SW 1271 (cell line): ENCODE measurements around the gene CCNC.
"Not testable (repeated sequence)": the region's sequence is repeated elsewhere in the genome, so short reads cannot be mapped to it uniquely, and the experiment has no call there.

Experiments
- DNase-seq, 2 experiments: peaks; one replicate each; lab custom pipeline; 2025; lab: John Stamatoyannopoulos, UW

Gene CCNC

DNA sequence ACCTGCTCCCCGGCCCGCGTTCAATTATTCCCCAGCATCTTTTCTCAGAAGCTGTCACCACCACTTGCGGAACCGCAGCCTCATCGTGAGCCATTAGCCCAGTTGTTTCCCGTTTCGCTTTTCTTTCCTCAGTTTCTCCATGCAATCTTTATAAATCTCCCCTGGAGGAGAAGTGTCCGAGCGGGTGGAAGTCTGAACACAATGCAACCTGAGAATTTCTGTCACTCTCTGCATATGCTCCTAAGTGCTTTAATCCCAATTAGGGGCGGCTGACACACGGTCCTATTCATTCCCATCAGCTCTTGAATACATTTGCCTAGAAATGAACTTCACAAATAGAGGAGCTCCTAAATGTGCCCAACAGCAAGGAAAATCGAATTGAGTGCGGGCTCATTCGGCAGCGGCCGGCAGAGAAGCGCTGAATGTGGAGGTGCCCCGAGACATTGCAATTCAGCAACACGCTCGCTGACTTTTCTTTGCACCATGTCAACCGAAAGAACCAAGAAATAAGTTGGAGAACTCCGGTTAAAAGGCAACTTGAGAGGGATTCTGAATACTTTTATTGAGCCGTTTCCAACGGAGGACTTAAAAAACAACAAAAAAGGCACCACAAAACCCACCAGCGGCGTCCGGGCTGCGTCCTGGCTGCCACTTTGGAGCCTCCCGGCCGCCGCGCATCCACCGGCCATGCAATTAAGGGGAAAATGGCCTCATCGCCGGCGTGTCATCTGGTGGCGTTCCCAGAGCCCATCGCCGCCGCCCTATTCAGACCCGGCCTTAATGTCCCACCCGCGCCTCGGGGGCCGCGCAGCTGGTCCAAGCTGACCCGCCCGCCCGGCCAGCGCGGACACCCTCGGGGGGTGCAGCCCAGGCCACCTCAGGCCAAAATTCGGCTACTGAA is 34.3 kb upstream of the CCNC start:
- DNase-seq: no peak

DNA sequence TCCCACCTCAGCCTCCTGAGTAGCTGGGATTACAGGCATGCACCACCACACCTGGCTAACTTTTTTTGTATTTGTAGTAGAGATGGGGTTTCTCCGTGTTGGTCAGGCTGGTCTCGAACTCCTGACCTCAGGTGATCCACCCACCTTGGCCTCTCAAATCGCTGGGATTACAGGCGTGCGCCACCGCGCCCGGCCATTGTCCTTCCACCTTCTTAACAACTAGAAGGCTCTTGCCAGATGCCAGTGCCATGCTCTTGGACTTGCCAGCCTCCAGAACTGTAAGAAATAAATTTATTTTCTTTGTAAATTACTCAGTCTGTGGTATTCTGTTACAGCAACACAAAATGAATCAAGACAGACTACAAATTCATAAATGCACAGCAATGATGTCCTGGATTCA is 26.2 kb upstream of the CCNC start:
- not testable (repeated sequence) for DNase-seq

DNA sequence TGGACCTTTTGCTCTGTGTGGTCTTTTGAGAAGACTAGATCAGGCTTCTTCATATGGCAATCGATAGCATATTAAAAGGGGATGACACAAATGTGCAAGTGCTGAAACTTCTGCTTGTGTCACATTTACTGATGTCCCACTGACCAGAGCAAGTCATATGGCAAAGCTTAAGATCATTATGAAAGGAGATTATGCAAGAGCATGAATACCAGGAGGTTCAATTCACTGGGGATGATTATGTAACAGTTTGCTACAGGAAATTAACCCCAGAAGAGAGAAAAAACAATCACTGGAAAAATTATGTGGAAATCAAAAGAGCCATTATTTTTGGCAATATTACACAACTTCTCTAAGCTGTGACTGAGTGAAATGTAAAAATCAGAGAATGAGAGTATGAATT is 24.4 kb upstream of the CCNC start:
- DNase-seq: no peak

DNA sequence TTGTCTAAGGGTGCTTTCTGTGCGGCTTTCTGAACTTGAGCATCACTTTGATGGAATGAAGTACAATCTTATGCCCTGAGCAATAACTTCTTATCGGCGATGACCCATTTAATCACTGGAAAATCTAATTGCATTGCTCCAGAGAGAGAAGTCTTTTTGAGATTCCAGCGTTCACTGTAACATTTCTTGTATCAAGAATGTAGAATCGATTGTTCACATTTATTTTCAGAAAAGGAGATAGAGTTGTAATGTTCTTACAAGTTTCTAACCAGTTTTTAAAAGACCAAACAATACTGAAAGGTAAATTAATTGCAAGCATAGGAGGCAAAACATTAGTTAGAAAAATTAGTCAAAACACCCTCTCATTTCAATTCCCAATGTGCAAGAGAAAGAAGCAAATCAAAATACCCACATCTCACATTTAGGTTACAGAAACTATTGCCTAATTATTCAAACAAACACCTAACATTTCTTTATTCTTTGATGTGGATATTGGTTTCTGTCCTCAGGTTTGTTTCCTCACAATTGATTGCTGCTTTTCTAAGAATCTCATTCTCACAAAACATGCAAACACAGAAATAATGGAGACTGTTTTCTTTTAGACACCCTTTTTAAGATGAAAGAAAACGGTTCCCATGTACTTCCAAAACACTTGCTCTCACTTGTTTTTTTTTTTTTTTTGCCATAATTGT is 23.4 kb upstream of the CCNC start:
- DNase-seq: no peak

DNA sequence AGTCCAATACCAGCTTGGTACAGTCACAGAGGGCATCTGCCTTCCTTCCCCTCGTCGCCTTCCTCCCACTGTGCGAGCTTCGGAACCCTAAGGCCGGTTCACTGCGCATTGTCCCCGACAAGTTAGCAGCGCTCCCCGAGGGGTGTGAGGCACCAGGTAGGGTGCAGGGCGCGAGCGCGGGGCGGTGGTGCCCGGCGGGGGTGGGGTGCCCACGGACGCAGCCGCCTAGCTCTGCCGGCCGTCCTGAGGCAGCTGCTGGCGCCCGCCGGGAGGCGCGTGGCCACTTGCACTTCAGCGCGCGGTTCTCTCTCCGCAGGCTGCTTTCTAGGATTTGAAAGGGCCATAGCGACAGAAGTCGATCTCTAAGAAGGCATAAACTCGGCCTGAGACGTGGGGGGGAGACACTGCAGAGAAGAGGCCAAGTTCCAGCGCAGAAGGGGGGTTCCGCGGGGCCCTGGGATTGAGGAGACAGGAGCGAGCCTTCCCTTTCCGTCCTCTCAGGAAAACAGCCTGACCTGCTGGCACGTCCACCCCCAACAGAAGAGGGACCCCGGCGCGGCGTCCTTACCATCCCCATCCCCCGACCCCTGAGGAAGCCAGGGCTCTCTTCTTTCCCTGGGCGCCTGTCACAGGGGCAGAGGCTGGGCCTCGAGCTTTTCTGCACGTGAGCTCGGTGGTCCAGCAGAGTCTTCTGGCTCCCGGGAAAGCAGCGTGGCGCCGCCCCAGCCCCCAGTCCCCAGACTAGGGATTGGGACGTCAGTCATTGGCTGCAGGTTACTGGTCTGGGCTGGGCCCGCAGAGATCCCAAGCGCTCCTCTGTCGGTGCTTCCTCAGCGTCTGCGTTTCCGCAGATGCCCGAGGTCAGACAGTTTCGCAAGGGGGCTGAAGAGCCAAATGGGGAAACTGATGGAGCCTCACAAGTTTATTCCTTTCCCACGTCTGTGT is 22.5 kb upstream of the CCNC start:
- DNase-seq: no peak

DNA sequence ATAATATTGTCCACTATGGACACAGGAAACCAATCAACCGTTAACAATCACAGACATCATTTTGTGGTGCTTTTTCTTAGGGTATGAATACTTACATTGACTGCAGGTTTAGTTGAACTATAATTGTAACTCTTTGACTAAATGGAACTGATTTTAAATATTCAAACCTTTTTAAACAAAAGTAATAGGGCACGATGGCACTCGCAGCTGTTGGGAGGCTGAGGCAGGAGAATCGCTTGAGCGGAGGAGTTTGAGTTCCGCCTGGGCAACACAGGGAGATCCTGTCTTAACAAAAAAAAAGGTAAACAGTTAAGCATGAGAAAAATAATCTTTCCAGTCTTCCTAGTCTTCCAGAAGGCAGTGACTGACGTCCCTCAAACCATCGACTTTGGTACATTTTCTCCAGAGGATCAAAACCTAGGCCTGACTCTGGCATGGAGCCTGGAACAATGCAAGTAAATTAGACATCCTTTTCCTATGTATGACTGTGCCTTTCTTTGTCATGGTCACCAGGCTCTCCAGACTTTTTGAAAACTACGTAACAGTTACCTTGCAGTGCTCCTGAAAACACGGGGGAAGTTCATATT is 21.5 kb upstream of the CCNC start:
- no peak for DNase-seq

DNA sequence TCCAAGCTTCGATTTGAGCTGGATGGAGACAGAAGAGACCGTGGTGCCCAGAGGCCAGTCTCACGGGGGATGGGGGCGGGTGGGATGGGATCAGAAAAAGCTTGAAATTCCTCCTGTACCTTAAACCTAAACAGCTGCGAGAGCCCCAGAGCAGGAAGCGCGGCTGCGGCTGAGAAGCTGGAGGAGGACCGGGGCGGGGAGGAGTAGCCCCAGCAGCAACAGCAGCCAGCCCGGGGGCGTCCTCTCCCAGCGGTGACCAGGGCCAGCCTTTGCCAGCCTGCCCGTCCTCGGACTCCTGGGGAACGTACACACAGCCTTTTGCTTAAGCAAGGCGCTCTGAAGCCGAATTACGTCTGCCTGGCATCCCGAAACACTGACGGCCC is 20.8 kb upstream of the CCNC start:
- no peak for DNase-seq

DNA sequence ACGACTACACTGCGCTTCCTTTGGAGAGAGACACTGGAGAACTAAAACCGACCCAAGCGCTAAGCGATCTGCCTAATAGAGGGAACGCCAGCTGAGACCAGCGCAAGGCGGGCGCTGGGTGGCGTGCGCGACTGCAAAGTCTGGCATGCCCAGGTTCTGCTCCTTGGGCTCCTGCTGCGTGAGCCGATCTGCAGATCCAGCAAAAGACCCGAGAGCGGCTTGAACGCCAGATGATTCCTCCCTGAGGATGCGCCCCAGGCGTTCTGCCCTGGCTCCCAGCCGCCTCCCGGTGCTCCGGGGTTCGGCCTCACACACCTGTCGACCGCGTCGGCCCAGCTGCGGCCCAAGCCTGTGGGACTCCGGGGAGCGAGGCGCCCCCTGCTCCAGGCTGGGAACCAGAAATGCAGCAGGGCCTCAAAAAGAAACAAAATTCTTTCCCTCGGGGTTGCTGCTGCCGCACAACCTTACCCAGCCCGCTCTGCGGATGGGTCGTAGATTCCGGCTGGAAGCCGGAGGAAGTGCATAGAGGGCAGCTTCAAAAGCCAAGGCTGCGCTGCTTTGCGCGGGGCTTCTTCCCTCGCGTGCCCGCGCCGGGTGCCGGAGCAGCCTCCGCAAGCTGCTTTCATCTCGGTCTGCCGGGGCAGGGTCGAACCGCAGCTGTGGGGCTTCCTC is 20.3 kb upstream of the CCNC start:
- DNase-seq: no peak

DNA sequence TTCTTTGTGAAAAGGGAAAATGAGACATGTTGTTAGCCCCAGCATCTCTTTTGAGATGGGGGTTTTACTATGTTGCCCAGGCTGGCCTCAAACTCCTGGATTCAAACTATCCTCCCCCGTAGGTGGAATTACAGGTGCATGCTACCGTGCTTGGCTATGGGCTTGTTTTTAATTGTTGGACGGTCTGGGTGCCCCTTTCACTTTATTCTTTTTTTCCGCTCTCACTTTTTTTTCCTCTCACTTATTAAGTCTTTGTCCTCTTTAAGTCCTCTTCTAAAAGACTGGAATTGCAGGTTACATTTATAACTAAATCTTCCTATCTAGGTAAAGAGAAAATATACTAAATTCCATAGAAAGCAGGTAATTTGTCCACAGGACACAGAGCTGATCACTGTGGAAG is 19.3 kb upstream of the CCNC start:
- no peak for DNase-seq

DNA sequence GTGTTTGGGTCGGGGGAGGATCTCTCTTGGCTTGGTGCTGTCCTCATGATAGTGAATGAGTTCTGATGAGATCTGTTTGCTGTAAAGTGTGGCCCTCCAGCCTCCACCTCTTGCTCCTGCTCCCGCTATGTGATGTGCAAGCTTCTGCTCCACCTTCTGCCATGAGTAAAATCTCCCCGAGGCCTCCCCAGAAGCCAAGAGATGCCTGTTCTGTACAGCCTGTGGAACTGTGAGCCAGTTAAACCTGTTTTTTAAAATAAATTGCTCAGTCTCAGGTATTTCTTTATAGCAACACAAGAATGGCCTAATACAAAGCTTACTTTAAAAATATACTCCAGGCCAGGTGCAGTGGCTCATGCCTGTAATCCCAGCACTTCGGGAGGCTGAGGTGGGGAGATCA is 11.3 kb upstream of the CCNC start:
- DNase-seq: no peak

DNA sequence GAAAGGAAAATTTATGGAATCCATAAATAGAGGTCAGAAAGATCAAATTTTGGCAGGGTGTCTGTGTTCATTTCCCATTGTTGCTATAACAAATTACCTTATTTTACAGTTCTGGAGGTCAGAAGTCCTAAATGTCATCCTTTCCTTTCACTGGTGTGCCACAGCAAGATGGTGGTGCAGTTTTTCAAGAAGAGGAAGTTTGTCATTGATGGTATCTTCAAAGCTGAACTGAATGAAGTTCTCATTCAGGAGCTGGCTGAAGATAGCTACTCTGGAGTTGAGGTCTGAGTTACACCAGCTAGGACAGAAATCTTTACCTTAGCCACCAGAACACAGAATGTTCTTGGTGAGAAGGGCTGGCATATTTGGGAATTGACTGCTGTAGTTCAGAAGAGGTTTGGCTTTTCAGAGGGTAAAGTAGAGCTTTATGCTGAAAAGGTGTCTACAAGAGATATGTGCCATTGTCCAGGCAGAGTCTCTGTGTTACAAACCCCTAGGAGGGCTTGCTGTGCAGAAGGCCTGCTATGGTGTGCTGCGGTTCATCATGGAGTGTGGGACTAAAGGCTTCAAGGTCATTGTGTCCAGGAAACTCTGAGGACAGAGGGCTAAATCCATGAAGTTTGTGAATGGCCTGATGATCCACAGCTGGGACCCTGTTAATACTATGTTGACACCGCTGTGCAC is 7.2 kb upstream of the CCNC start:
- no peak for DNase-seq

DNA sequence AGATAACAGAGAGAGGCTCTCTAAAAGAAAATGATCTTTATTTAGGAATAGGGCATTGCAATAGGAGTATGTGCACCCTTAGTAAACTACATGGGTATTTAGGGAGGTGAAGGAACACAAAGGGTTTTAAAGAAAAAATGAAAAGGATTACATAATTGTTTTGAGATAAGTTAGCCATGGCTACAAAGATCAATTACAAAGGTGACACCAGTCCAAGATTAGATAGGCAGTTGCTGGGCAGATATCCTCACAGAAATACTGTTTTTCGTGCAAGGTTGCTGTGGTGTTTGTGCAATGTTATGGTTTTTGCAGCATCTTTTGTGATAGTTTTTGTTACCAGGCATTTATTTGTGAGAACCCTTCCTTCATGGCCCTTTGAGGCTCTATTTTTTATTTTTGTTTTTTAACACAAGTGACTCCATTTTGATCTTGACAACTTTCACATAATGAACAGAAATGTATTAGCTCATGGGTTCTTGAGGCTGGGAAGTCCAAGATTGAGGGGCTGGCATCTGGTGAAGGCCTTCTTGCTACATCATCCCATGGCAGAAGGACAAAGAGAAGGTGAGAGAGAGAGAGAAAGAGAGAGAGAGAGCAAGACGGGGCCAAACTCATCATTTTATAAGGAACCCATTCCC is 5.6 kb upstream of the CCNC start:
- DNase-seq: no peak

DNA sequence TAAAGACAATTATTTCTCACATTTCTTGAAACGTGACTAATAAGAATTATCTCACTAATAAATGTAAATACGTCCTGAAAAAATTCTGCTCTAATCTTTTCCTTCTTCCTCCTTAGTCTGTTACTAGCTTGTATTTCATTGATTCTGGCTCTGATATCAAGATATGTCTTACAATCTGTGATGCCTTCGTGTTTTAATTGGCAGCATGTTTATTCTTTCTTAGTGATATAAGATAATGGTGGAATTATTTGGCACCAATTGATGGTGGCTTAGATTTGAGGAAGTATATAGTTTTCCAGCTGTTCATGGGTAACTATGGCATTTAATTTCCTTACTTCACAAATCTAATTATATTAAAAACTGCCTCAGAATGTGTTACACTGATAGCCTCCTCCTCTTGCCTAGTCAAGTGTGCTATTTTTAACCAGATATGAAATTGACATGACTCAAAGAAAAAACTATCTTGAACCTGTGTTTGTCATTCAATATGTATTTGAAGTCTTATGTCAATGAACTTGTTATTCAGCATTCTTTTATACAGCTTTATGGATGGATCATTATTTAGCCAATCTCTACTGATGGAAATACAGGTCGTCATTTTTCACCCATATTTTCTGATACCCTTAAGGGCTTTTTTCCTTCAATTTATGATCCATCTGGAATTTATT is 5.3 kb downstream of the CCNC start:
- DNase-seq: no peak

DNA sequence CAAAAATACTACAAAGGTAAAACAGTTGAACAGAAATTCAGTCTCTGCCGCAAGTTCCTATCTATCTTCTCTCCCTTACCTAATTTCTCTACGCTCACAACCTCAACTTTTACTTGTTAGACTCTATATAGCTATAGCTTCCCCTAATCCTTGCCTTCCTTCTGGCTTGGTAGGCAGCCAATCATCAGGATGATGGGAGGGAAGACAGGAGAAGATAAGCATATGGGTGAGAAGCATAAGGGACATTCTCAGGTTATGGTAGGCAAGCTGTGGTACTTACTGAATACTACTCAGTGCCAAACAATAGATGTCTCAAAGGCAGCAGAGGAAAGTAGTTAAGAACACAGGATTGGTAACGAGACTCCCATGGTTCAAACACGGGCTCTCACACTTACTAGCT is 7.8 kb downstream of the CCNC start:
- no peak for DNase-seq

DNA sequence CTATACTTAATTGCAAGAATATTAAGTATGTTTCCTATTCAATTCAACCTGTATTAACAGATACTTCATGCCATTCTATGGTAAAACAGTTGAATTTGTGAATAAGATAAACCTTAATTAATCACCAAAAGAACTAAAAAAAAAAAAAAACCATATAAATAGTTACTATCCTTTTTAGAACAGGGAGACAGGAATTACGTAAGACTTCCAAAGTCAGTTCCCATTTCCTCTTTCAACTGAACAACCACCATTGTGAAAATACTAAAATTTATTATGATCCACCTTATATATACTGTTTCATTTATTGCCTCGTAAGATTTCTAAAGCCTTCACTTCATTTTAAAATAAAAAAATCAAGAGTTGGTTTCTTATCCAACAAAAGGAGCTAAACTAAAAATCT is 9.4 kb downstream of the CCNC start:
- no peak for DNase-seq

DNA sequence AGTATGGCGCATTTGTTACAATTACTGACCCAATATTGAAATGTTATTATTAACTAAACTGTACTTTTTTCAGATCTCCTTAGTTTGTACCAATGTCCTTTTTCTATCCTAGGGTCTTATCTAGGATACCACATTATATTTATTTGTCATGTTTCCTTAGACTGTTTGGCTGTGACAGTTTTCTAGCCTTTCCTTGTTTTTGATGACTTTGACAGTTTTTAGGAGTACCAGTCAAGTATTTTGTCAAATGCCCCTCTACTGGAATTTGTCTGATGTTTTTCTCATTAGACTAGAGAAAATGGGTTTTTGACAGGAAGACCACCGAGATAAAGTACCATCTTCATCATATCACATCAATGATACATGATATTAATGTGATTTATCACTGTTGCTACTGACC is 14.6 kb downstream of the CCNC start:
- no peak for DNase-seq

DNA sequence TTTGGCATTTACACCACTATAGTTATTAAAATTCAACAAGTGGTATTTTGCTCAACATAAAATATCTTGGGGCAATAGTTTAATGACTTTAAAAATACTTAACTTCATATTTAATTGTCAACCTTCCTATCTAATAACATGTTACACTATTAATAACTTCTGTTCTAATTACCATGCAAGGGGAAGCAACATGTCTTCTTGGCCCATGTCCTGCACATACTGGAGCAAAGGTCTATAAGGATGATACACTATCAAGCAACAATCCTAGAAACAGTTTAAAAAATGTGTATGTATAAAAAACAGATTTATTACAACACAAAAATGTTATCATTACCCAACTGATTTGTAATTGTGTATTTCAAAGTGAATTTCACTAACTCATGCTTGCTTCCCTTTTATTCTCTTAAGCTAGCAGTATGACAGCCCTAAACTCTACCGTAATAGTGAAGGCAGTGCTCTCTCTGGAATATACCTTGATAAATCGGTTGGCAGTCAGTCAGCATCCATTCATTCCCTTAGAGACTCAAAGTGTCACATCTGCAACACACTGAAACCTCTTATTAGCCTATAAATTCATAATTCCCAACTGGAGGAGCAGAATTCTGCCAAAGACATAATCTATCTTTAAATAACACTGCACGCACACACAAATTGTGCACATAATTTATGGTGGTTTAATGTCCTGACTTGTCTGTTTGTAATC is 18.3 kb downstream of the CCNC start:
- DNase-seq: no peak

DNA sequence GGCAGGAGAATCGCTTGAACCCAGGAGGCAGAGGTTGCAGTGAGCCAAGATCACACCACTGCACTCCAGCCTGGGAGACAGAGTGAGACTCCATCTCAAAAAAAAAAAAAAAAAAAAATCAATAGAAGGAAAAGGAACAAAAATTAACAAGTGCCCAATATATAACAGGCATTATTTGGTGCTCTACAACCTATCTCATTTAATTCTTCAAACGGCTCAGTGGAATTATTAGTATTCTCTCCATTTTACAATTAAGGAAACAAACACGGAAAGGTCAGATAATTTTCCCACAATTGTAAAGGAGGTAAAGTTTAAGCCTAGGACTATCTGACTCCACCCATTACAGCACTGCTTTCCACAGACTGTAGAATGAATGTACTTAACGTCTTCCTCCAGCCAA is 19.8 kb downstream of the CCNC start:
- no peak for DNase-seq

DNA sequence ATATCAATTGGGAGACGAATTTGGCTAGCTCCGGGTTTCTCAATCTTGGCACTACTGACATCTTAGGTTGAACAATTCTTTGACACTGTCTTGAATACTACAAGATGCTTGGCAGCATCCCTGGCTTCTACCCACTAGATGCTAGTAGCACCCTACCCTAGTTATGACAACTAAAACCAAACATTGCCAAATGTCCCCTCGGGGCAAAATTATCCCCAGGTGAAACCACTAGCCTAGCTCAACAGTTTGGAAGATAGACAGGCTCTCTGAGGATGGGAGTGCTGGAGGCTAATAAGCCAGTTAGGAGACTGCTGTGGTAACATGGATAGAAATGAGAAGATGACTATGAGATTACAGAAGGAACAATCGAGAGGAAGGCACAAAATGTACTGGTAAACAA is 20.9 kb downstream of the CCNC start:
- no peak for DNase-seq
